Gastroesophageal sphincter (tissue), 4 donors: ENCODE data around the gene ASAP2. TPM values are rescaled to one million over a fixed set of nuclear protein-coding genes. Genes with fewer than 3 reads are reported as not detected.

Experiments
- ATAC-seq: fragments of 150-250 bp; one replicate; pipeline ENCODE4 v1.9.1; 2016; ENCODE audit warnings: mild to moderate bottlenecking, moderate library complexity
- H3K27ac ChIP-seq, 4 donors: fragments of 200-600 bp; sonication (generic) in 3 of 4; 1 replicate in 3 of 4; 2 replicates in 1 of 4; pipeline ENCODE4 v1.5.1; 2016 to 2019
- H3K27me3 ChIP-seq: fragments of 200-600 bp; sonication (generic); one replicate; pipeline ENCODE4 v1.5.1; 2019
- H3K36me3 ChIP-seq, 2 donors: fragments of 200-600 bp; sonication (generic); one replicate each; pipeline ENCODE4 v1.5.1; 2019; ENCODE audit warnings: control low read depth in 1 of 2
- H3K4me1 ChIP-seq, 3 donors: fragments of 200-600 bp; sonication (generic); 1 replicate in 2 of 3; 2 replicates in 1 of 3; pipeline ENCODE4 v1.5.1; 2016 to 2019; ENCODE audit warnings: control low read depth in 2 of 3
- H3K4me3 ChIP-seq, 2 donors: fragments of 200-600 bp; sonication (generic); one replicate each; pipeline ENCODE4 v1.5.1; 2019; ENCODE audit warnings: mild to moderate bottlenecking in 1 of 2, moderate library complexity in 1 of 2
- H3K9me3 ChIP-seq, 3 donors: fragments of 200-600 bp; sonication (generic); one replicate each; pipeline ENCODE4 v1.5.1; 2017 to 2019; ENCODE audit warnings: control low read depth in 2 of 3
- CTCF ChIP-seq, 4 experiments: fragments of 200-600 bp in 2 of 4; fragments of 450-650 bp in 2 of 4; sonication (generic) in 1 of 4; IDR thresholded peaks; one replicate each; pipeline ENCODE4 v1.5.1; 2017 to 2019; ENCODE audit warnings: antibody characterized with exemption in 4 of 4, mild to moderate bottlenecking in 2 of 4, moderate library complexity in 2 of 4
- EP300 ChIP-seq: sonication (generic); formaldehyde crosslinking; IDR thresholded peaks from one replicate; pipeline ENCODE4 v1.6.1; 2017; ENCODE audit warnings: antibody characterized with exemption, mild to moderate bottlenecking
- POLR2A ChIP-seq, 2 donors: fragments of 450-650 bp; IDR thresholded peaks; one replicate each; pipeline ENCODE4 v1.6.1; 2017; ENCODE audit warnings: antibody characterized with exemption in 2 of 2, mild to moderate bottlenecking in 2 of 2, moderate library complexity in 1 of 2
- POLR2AphosphoS5 ChIP-seq: sonication (generic); formaldehyde crosslinking; IDR thresholded peaks from one replicate; pipeline ENCODE4 v1.6.1; 2017; ENCODE audit warnings: antibody characterized with exemption
- whole genome bisulfite sequencing, 2 donors: methylation state at CpG; one replicate each; pipeline ENCODE4 v1.1.5; 2018; ENCODE audit warnings: low coverage in 1 of 2; 5-methylcytosine and 5-hydroxymethylcytosine counted together
- total RNA-seq, 4 donors: library from RNA; depleted of rRNA; stranded (reverse); fragments of >200 nt; gene quantifications; one replicate each; pipeline ENCODE4 v1.1.0, GENCODE V29; 2016

ASAP2 gene
- total RNA-seq, 4 donors from 2014 or later = 18.3 to 31.4 (median 26.2) TPM

DNA sequence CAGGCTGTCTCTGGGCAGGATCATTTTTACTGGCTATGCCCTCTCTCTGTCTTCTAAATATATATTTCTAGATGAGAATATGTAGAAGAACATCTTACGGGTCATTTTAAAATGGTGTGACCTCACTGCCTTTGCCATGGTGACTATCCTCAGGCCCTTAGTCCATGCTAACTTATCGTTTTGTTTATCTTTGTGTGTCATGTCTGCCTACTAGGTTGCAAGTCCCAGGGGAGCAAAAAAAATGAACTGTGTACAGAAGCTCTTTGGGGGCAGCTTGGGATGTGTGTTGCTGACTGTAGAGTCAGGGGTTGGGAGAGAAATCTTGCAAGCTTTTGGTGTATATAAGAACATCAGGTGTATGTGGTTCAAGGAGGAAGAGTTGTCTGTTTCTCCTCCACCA, 227.9 kb downstream of the ASAP2 start:
- Histone ChIP-seq H3K9me3 (no peaks in the 10 kb centered on the region), H3K27me3 (no peaks in the 10 kb centered on the region), H3K36me3 (peaks cover 0 to 98% of the 10 kb centered on the region in 2 donors), H3K4me3 (no peak overlapping the region), H3K4me1 (no peaks in the 10 kb centered on the region), H3K27ac (no peak overlapping the region)
- 67 to 80% methylated on average over 2 of the region's 2 CpGs for WGBS, 2 donors
- no peak for ATAC-seq
- no peak for TF ChIP-seq POLR2A (IDR thresholded peaks at IDR 0.05)
- TF ChIP-seq POLR2AphosphoS5 = no peak
- TF ChIP-seq CTCF (IDR thresholded peaks at IDR 0.05) = no peak

DNA sequence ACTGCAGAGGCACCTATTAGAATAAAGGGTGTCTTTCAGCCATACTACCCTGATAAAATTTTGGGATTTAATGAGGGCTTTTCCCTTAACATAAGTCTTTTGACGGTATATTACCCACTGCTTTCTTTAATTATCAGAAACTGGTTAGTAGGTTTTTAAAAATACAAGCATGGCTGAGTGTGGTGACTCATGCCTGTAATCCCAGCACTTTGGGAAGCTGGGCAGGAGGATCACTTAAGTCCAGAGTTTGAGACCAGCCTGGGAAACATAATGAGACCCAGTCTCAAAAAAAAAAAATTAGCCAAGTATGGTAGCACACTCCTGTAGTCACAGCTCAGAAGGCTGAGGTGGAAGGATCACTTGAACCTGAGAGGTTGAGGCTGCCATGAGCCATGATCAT, 232.9 kb downstream of the ASAP2 start:
- no peak for ATAC-seq
- Histone ChIP-seq H3K27me3 (no peaks in the 10 kb centered on the region), H3K4me3 (no peak overlapping the region), H3K9me3 (no peaks in the 10 kb centered on the region), H3K36me3 (peaks cover 0 to 99% of the 10 kb centered on the region in 2 donors), H3K27ac (no peak overlapping the region), H3K4me1 (no peaks in the 10 kb centered on the region)
- 89 to 100% methylated on average over 1 of the region's 1 CpG for WGBS, 2 donors
- TF ChIP-seq CTCF (IDR thresholded peaks at IDR 0.05) = no peak
- TF ChIP-seq POLR2AphosphoS5 = no peak
- TF ChIP-seq EP300 = no peak
- TF ChIP-seq POLR2A (IDR thresholded peaks at IDR 0.05) = no peak

- no peak for ATAC-seq
- 86 to 89% methylated on average over 1 of the region's 1 CpG for WGBS, 2 donors
- H3K27me3 ChIP-seq = no peaks in the 10 kb centered on the region
- TF ChIP-seq CTCF (IDR thresholded peaks at IDR 0.05) = no peak
- TF ChIP-seq POLR2AphosphoS5 = no peak
- TF ChIP-seq POLR2A (IDR thresholded peaks at IDR 0.05) = no peak
- no peak for TF ChIP-seq EP300
- no peaks in the 10 kb centered on the region for H3K9me3 ChIP-seq
- no peak overlapping the region for H3K27ac ChIP-seq
- no peaks in the 10 kb centered on the region for H3K4me1 ChIP-seq
- peaks cover 0 to 99% of the 10 kb centered on the region in 2 donors for H3K36me3 ChIP-seq
- no peak overlapping the region for H3K4me3 ChIP-seq
These were observed 233.6 kb downstream of the ASAP2 start for GRCh38 chr2:9440058-9440727.

DNA sequence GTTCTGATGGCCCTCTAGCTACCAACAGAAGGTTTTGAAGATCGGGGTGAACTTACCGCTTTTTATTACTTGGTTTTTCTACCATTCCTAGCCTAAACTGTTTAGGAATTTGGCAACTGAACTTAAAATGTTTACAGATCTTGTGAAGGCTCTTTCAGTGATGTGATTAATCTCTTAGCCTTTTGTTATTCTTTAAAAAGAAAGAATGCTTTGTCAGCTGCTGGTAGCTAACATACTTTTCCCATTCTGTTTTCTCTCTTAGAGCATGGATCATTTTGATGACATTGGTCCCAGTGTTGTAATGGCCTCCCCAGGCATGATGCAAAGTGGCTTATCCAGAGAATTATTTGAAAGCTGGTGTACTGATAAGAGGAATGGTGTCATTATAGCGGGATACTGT, 234.9 kb downstream of the ASAP2 start:
- no peaks in the 10 kb centered on the region for H3K4me1 ChIP-seq
- H3K27ac ChIP-seq = no peak overlapping the region
- H3K36me3 ChIP-seq = peaks cover 0 to 100% of the 10 kb centered on the region in 2 donors
- TF ChIP-seq EP300 = no peak
- no peak for TF ChIP-seq POLR2A (IDR thresholded peaks at IDR 0.05)
- TF ChIP-seq POLR2AphosphoS5 = no peak
- TF ChIP-seq CTCF (IDR thresholded peaks at IDR 0.05) = no peak
- ATAC-seq = no peak
- H3K9me3 ChIP-seq = no peaks in the 10 kb centered on the region
- H3K27me3 ChIP-seq = no peaks in the 10 kb centered on the region
- WGBS, 2 donors = 21 to 24% methylated on average over 3 of the region's 3 CpGs
- H3K4me3 ChIP-seq = no peak overlapping the region

DNA sequence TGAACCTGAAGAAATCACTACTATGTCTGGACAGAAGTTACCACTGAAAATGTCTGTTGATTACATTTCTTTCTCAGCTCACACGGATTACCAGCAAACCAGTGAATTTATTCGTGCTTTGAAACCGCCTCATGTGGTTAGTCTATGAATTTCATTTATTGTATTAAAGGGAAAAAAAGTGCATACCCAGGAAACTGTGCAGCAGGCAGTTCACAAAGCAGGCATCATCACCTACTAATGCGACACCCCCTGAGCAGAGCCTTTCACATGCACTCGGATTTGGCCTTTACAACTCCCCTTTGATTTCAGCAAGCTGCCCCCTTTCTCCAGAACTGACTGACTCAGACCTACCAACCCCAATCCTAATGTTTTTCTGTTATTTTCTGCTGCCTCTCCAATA, 236.9 kb downstream of the ASAP2 start:
- no peaks in the 10 kb centered on the region for H3K4me1 ChIP-seq
- no peak for ATAC-seq
- H3K27ac ChIP-seq = no peak overlapping the region
- no peaks in the 10 kb centered on the region for H3K27me3 ChIP-seq
- no peak overlapping the region for H3K4me3 ChIP-seq
- WGBS, 2 donors = 90 to 94% methylated on average over 5 of the region's 5 CpGs
- no peaks in the 10 kb centered on the region for H3K9me3 ChIP-seq
- H3K36me3 ChIP-seq = peaks cover 0 to 100% of the 10 kb centered on the region in 2 donors
- no peak for TF ChIP-seq POLR2A (IDR thresholded peaks at IDR 0.05)
- no peak for TF ChIP-seq CTCF (IDR thresholded peaks at IDR 0.05)
- no peak for TF ChIP-seq EP300
- TF ChIP-seq POLR2AphosphoS5 = no peak
